Peyer's patch (tissue), 4 donors: Measurements from ENCODE around the gene UST.

Experiments used
- POLR2A ChIP-seq, 2 donors: fragments of 450-650 bp; IDR thresholded peaks; one replicate each; pipeline ENCODE4 v1.5.1; 2017; ENCODE audit warnings: antibody characterized with exemption in 2 of 2, mild to moderate bottlenecking in 2 of 2, moderate library complexity in 2 of 2
- TF ChIP-seq, protein P1 (sequence below), 6 experiments: fragments of 450-650 bp in 4 of 6; fragments of 200-600 bp in 2 of 6; sonication (generic) in 1 of 6; IDR thresholded peaks; one replicate each; pipeline ENCODE4 v1.5.1; 2017 to 2019; ENCODE audit warnings: antibody characterized with exemption in 6 of 6, mild to moderate bottlenecking in 3 of 6, moderate library complexity in 1 of 6

- TF ChIP-seq, protein P1, sequence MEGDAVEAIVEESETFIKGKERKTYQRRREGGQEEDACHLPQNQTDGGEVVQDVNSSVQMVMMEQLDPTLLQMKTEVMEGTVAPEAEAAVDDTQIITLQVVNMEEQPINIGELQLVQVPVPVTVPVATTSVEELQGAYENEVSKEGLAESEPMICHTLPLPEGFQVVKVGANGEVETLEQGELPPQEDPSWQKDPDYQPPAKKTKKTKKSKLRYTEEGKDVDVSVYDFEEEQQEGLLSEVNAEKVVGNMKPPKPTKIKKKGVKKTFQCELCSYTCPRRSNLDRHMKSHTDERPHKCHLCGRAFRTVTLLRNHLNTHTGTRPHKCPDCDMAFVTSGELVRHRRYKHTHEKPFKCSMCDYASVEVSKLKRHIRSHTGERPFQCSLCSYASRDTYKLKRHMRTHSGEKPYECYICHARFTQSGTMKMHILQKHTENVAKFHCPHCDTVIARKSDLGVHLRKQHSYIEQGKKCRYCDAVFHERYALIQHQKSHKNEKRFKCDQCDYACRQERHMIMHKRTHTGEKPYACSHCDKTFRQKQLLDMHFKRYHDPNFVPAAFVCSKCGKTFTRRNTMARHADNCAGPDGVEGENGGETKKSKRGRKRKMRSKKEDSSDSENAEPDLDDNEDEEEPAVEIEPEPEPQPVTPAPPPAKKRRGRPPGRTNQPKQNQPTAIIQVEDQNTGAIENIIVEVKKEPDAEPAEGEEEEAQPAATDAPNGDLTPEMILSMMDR (IDR thresholded peaks at IDR 0.05) = no peak
- TF ChIP-seq POLR2A (IDR thresholded peaks at IDR 0.05) = no peak
Observed at GRCh38 chr6:149053848-149054558, 307.2 kb downstream of the UST start.
